Measurements from ENCODE around the gene ITPRID1. TPM values are rescaled to one million over a fixed set of nuclear protein-coding genes. Genes with fewer than 3 reads are reported as not detected.

Gene ITPRID1
- total and polyA plus RNA-seq, 2 of the 8 experiments (the other 6 are each of a cell fraction or from before 2014, with no cell fraction given): 0.09 to 0.47 TPM

GRCh38 chr7:31640381-31640780 is 126.5 kb downstream of the ITPRID1 start (continued):
- TF ChIP-seq CHD7 (IDR thresholded peaks at IDR 0.05; ENCODE audit: insufficient replicate concordance, low read length) (no peak), MAX (IDR thresholded peaks at IDR 0.05) (no peak), SRF (IDR thresholded peaks at IDR 0.05; ENCODE audit: low read depth, low read length) (no peak), SIX5 (IDR thresholded peaks at IDR 0.05; ENCODE audit: low read depth, low read length) (no peak), USF2 (IDR thresholded peaks at IDR 0.05; ENCODE audit: low read length) (no peak), SP4 (IDR thresholded peaks at IDR 0.05; ENCODE audit: low read length) (no peak), RFX5 (IDR thresholded peaks at IDR 0.05; ENCODE audit: borderline replicate concordance, low read depth, low read length) (no peak)
